Anterior cingulate cortex (tissue), 58 donors: Measurements from ENCODE around the gene SEC22C.

Experiments used
- DNase-seq, 58 donors: peaks; one replicate each; lab custom pipeline; 2025; lab: John Stamatoyannopoulos, UW

SEC22C gene

DNA sequence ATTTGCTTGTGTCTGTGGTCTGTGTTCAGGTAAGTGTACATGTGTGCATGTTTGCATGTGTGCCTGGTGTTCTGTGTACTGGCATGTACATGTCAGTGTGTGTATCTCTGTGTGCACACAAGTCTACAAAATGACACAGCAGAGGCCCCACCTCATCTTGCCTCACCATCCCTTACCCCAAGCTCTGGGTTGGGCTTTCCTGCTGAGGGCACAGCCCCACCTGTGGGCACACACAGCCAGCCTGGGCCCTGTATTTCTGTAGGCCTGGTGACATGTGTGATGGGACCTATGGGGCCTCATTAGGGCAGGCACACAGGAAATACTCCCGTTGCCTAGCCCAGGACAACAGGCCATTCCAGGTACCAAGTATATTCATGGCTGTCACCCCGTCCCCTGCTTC lies 65.8 kb downstream of the SEC22C start:
- DNase-seq: no peak

GRCh38 chr3:42515391-42515916 lies 66.3 kb downstream of the SEC22C start:
- DNase-seq: peak in 25 of 58 donors; percentile 11 to 73 (median 29)

- peak in 1 of 58 donors; percentile 35 for DNase-seq
Measured at GRCh38 chr3:42514876-42515275, 66.9 kb downstream of the SEC22C start.

DNA sequence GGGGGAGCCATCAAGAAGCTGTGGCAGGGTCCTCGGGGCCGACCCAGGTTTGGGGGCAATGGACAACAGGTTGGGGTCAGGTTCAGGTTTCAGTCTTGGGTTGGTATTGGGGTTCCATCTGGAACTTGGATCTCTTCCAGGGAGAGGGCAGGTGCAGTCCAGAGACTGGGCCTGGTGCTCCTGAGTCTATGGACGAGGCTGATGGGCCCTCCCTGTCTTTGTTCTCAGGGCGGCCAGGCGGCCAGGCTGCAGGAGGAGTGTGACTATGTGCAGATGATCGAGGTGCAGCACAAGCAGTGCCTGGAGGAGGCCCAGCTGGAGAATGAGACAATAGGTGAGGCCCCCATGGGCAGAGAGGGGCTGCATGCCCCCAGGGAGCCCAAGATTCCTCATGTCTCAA lies 68.2 kb downstream of the SEC22C start:
- no peak for DNase-seq

- DNase-seq: no peak
Measured at GRCh38 chr3:42513121-42513520, 68.6 kb downstream of the SEC22C start.

GRCh38 chr3:42511736-42512135 lies 70.0 kb downstream of the SEC22C start:
- no peak for DNase-seq

- no peak for DNase-seq
Measured at GRCh38 chr3:42511201-42511600, 70.6 kb downstream of the SEC22C start.

DNA sequence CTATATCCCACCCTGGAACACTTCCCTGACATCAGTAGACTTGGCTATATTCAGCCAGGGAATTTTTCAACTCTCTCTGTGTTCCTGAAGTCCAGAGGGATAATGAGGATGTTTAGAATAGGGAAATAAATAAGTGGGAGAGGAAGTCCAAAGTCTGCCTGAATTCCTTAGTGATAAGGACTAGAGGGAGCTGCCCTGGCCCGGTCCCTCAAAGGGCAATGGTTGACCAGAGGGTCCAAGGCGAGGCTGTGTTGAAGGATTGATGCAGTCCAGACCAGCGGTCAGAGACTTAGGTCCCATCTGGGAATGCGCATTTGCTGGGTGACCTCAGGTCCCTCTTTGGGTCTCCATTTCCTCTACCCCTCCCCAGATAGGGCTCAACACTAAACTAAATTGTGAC lies 71.4 kb downstream of the SEC22C start:
- no peak for DNase-seq

GRCh38 chr3:42509111-42509510 lies 72.7 kb downstream of the SEC22C start:
- no peak for DNase-seq

GRCh38 chr3:42508562-42508961 lies 73.2 kb downstream of the SEC22C start:
- no peak for DNase-seq

DNA sequence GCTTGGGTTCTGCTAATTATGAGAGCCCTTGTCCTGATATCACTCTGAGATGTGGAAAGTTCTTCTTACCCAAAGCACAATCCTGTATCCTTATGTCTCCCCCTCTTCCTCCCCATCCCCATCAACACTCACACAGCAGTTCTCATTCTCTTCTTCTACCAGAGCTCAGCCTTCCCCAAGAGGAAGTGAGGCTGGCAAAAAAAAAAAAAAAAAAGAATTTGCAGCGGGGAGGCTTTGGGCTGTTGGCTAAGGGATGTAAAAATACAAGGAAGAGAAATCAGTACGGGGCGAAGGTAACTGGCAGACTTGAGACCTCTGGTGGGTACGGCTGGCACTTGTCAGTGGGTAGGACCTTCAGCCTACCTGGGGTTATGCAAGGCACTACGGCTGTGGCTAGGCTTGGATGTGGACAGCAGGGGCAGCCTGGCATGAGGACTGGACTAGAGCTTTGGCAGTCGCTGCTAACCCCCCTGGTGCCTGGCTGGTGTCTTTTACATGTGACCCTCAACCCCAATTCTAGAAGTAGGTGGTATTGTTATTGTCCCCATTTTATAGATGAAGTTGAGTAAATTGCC lies 73.9 kb downstream of the SEC22C start:
- no peak for DNase-seq

GRCh38 chr3:42507252-42507651 lies 74.5 kb downstream of the SEC22C start:
- no peak for DNase-seq

DNA sequence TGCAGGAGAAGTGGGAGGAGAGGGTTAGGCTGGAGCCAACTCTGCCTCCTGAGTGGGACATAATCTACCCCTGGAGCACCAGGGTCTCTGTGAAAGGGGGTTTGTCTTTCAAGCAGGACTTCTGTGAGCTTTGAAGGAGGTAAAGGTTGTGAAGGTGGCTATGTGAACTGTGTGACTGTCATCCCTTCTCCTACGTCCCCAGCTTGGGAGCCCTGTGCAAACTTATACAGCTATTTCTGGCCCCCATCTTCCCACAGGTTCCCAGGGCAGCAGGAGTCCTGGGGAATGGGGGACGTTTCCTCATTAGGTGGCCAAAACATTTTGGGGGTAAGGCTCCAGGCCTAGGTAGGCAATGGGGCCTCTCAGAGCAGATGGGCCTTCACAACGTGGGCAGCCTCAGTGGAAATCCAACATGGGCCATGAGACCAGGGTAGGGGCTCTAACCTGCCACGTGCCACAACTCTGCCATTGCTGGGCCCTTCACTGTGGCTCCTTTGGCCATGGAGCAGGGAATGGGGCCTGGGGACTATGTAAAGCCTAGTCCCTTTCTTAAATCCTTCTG lies 75.8 kb downstream of the SEC22C start:
- no peak for DNase-seq

- no peak for DNase-seq
Measured at GRCh38 chr3:42505128-42505848, 76.5 kb downstream of the SEC22C start.

DNA sequence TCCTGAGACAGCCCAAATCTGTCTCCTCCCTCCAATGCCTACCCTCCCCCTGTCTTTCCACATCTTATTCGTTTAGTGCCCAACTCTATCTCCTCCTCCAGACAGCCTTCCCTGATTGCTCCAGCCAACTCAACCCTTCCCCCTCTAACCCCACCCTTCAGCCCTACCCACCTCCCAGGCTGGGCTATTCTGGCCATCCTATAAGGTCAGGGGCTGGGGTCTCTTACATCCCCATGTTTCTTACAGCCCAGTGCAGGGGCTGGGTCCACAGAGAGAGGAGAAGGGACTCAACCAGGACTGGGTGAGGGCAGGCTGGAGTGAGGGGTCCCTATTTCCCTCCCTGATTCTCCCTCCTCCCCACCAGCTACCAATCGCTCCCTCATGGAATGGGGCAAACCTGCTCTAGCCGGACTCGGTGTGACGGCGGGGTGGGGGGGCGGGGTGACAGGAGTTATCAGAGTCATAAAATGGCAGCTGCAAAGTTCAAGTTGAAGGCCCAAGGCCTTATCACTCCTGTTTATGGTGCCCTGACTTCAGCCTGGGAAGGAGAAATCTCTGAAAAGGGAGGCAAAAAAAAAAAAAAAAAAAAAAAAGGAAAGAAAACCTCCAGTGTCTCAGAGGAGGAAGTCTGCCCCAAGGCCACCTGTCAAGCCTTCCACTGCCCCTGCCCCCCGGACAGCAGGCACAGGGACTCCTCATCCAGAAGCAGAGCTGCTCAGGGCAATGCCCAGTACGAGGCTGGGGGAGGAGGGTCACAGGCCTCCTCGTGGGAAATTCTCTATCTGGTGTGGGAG lies 77.2 kb downstream of the SEC22C start:
- DNase-seq: no peak

DNA sequence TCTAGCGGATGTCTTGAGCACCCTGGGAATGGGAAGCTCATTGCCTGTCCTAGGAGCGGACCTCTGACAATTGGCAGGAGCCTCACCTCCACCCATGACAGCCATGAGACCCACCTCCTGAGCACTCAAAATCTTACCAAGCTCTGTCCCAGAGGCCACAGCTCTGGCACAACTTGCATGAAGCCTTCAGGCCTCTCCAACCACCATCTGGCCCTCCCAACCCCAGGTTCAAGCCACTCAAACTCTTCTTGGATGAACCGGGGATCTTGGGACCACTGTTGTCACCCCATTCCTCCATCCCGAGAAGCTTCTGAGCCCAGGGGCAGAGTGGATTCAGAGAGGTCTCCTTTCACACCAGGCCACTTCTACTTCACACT lies 77.8 kb downstream of the SEC22C start:
- no peak for DNase-seq

GRCh38 chr3:42503251-42503924 lies 78.4 kb downstream of the SEC22C start:
- DNase-seq: no peak

GRCh38 chr3:42502429-42503250 lies 79.1 kb downstream of the SEC22C start, which contains the start of gene VIPR1:
VIPR1 (plus strand) TSS chr3:42502643; CDS start chr3:42502736, 93 bp downstream.
- DNase-seq: peak in 52 of 58 donors; percentile 35 to 89 (median 72)

- DNase-seq: peak in 28 of 58 donors; percentile 17 to 53 (median 32)
Measured at GRCh38 chr3:42501681-42502428, 79.9 kb downstream of the SEC22C start.
